ENCODE data around the gene CHPF.

Gene CHPF

DNA sequence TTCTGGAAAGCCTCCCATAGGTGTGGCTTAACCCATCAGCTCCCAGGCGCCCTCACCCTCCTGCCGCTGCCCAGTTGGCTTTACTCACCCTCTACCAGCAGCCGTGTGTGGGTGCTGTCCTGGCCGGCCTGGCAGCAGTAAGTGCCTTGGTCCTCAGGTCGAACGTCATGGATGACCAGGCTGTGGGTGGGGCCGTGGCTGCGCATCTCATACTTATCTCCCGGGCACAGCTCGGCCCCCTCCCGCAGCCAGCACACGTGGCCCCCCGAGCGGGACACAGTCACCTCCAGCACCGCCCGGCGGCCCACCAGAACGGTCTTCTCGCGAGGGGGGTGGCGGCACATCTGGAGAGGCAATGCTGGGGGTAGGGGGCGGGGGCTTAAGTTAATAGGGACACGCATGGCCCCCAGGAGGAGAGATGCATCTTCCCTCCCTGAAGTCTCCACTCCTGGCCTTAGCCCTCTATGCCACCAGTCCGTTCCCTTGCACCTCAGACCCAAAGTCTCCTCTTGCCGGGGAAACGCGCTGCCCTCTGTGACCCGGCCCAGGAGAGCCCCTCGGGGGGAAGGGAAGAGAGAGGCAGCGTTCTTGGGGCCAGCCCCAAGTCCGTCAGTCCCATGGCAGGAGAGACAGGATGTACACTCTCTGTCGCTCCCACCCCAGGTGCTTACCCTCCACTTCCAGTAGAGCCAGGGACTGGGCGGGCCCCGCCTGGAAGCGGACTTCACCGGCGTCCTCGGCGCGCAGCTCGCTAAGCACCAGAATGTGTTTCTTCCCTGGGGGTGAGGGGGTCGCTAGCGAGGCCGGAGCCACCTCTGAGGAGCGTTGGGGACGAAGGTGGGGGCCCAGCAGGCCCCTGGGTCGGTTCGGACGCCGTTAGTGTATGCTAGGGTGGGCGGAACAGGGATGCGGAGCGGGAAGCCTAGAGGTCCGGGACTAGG, 8.1 kb upstream of the CHPF start:
- ATAC-seq, result peak in 1 of 2 donors; percentile 19

GRCh38 chr2:219549619-219550018, 6.0 kb upstream of the CHPF start:
- no peak for ATAC-seq

- no peak for ATAC-seq
These were observed 5.4 kb upstream of the CHPF start for GRCh38 chr2:219548990-219549389.

DNA sequence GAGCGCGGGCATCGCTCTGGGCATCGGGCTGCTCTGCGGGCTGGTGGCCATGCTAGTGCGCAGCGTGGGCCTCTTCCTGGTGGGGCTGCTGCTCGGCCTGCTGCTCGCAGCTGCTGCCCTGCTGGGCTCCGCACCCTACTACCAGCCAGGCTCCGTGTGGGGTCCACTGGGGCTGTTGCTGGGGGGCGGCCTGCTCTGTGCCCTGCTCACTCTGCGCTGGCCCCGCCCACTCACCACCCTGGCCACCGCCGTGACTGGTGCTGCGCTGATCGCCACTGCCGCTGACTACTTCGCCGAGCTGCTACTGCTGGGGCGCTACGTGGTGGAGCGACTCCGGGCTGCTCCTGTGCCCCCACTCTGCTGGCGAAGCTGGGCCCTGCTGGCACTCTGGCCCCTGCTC, 4.0 kb upstream of the CHPF start:
- no peak for ATAC-seq

- no peak for ATAC-seq
These were observed 2.3 kb upstream of the CHPF start for GRCh38 chr2:219545943-219546352.

DNA sequence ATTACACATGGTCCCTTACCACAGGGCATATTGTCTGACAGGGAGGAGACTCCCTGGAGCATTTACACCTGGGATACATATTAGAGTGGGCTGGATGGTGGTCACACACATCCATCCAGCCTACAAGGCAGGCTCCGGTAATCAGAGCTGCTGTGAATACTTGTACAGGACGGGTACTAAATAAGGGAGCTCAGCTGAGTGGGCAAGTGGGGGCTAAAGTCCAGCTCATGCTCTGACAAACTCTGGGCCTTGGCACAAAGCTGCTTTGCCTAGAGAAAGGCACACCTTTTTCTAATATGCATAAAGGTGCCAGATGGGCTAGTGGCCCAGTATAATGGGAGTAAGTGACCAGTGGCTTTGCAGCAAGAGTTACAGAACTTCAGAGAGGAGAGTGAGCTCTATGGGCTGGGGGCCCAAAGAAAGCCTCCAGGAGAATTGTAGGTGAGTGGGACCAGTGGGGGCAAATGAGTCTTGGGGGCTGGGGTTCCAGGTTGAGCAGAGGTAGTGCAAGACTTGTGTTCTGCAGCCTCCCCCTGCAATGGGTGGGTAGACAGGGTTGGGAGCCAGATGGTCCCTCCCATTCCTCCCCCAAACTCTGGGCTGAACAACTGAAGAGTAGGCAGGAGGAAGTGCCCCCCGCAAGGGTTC, 1.8 kb upstream of the CHPF start:
- no peak for ATAC-seq

DNA sequence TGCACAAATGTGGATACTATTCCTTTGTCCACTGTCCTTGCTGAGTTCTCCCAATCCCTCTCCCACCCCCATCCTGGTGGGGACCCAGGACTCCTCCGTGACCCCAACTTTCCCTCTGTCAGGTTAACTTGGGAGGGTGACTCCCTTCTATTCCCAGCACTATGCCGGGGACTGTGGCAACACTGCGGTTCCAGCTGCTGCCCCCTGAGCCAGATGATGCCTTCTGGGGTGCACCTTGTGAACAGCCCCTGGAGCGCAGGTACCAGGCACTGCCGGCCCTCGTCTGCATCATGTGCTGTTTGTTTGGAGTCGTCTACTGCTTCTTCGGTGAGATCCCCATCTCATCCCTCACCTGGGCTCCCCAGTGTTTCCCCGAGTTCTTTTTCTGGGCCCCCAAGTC, 958 bp upstream of the CHPF start:
- ATAC-seq, result no peak

- peak; percentile 40 to 51 for ATAC-seq
These were observed 546 bp downstream of the CHPF start for GRCh38 chr2:219542931-219543595.

DNA sequence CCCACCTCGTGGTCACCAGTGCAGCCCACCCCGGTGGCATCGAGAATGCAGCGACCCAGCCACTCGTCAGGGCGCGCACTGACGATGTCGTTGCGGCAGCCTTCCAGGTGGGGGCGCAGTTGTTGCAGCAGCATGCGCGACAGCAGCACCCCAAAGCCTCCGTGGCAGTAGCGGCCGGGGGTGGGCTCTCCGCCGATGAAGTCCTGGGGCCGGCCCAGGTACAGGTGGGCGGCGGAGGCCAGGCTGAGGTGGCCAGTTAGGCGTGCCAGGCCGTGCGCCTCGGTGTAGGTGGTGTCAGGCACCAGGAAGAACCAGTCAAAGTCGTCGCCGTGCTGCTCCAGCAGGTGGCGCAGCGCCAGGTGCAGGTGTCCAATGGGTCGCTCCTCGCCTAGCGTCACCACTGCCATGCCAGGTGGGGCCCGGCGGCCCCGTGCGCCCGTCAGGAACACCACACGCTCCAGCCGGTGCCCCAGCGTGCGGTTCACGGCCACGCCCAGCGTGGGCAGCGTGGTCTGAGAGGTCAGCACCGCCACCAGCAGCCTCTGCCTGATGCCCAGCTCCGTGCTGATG, 1.9 kb downstream of the CHPF start:
- peak; percentile 50 to 51 for ATAC-seq

- no peak for ATAC-seq
These were observed 2.7 kb downstream of the CHPF start for GRCh38 chr2:219540784-219541504.

GRCh38 chr2:219539926-219540678, 3.5 kb downstream of the CHPF start:
- no peak for ATAC-seq

DNA sequence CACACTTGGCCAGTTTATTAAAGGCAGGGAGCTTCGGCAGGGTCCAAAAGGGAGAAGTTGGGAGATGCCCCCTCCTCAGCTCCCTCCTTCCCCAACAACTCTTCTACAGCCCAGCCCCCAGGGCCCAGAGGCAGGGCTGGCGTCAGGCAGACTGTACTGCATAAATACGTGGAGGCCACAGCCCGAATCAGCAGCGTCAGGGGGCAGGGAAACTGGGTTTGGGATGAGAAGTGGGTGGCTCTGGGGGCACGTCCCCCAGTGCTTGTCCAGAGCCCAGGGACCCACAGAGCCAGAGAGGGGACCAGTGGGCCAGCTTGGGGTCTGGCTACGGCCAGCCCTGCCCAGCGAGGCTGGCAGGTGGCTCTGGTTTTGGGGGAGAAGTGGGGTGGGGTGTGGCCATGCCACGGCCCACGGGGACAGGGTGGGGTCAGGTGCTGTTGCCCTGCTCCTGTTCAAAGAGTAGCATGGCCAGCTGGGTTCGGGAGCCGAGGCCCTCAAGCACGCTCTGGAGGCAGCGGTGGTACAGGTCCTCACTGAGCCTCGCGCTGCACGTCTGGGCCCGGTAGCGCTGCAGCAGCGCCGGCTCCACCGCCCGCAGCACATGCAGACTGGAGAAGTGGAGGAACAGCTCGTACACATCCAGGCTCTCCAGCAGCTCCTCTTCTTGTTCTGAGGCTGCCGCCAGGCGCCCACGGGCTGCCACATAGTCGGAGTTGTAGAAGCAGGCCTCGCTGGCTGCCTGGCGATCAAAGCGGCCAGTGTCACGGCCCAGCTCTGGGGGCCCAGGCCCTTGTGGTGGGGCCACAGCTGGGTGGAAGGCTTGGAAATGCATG, 4.4 kb downstream of the CHPF start:
- no peak for ATAC-seq

DNA sequence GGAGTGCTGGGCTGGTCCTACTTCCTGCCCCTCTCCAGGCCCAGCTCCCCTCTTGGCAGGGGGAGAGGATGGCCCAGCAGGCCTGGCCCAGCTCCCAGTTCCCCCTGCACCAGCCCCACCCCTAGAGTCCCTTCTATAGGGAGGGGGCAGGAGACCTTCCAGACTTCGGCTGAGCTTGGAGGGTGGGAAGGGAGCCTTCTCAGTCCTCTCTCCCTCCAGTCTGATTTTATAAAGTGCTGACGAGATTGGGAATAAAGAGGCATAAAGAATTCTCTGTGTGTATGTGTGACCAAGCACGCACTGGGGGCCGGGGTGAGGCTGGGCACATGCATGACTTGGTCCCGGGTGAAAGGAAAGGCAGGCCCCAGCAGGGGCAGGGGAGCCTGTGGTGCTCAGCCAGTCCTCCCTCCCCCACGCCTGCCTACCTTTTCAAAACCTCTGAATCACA, 5.1 kb downstream of the CHPF start:
- no peak for ATAC-seq

DNA sequence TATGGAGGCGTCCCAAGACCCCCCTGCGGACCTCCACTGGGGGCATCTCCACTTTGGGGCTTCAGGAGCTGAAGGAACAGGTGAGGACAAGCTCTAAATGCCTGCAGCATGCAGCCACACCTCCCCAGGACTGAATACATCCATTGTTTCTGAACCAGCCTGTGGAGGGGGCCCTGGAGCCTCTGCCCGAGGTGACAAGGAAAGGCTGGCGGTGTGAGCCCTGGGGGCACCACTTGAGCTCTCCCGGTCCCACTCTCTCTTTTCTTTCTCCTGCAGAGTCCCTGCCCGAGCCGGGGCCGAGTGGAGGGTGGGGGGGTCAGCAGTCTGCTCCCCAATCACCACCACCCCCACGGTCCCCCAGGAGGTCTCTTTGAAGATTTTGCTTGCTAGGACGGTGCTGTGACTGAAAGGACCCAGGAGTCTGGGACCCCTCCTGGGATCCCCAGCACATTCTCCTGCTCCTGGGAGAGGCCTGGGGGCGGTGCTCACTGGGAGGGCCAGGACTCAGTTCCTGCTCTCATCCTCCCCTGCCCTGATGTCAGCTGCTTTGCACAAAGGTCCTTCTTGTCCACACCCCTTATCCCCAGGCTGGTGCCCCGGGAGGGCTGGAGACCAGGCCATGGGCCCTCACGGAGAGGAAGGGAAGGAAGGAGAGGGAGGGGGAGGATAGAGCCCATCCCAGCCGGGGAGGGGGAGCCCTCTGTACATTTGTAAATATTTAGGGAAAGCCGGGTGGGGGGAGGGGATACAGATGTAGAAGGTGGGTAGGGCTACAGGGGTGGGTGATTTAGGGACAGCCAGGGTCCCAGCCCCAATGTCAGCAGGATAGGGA, 5.7 kb downstream of the CHPF start:
- no peak for ATAC-seq

GRCh38 chr2:219536967-219537366, 6.6 kb downstream of the CHPF start:
- no peak for ATAC-seq

GRCh38 chr2:219536425-219536824, 7.2 kb downstream of the CHPF start:
- ATAC-seq, result no peak

DNA sequence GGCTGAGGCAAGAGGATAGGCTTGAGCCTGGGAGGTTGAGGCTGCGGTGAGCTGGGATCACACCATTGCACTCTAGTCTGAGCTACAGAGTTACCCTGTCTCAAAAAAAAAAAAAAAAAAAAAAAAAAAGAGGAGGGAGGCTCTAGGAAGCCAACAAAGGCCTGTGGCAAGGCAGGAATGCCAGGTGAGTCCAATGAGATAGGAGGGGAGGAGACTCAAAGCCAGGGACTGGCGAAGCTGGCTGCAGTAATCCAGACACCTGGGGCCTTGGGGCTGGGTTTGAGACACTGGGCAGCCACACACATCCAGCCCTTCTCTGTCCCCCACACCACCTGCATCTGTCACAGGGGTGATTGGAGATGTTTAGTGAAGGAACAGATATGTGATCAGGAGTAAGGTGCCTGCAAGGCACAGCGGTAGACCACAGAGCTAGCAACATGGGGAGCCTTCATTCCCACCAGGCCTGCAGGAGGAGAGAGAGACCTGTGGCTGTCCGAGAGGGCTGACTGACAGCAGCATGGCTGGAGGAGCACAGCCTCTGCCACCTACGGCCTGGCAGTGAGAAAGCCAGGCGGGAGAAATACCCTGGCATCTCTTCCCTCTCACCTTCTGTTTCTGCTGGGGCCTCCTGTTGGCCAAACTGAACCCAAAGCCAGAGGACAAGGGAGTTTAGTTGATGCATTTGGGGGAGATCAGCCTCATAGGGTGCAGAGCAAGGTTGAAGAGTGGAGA, 9.5 kb downstream of the CHPF start:
- ATAC-seq, result no peak

GRCh38 chr2:219532378-219532649, 11.3 kb downstream of the CHPF start:
- ATAC-seq, result no peak

- ATAC-seq, result no peak
These were observed 11.8 kb downstream of the CHPF start for GRCh38 chr2:219531639-219532377.

All from activated CD4-positive, CD25-positive, alpha-beta regulatory T cell treated with anti-CD3 and anti-CD28 coated beads, Interleukin-2, amount 50 U/mL, for 24 hours (primary cell).